DOHH2 (cell line): Measurements from ENCODE around the gene INHBB.

Experiments used
- H3F3A ChIP-seq: fragments of 200-600 bp; sonication (generic), shearing (Covaris generic); 2 replicates; pipeline ENCODE4 v1.6.0; 2016; ENCODE audit warnings: antibody characterized with exemption, mild to moderate bottlenecking; ENCODE audit not compliant: control insufficient read depth, insufficient read depth
- H3K27ac ChIP-seq: fragments of 200-600 bp; sonication (generic); 2 replicates; pipeline ENCODE4 v1.5.1; 2014; ENCODE audit warnings: low read depth, mild to moderate bottlenecking, low read length, moderate library complexity
- H3K27me3 ChIP-seq: fragments of 200-600 bp; sonication (generic); 2 replicates; pipeline ENCODE4 v1.6.1; 2014; ENCODE audit warnings: mild to moderate bottlenecking, low read length, mixed read lengths; ENCODE audit not compliant: control insufficient read depth
- H3K36me3 ChIP-seq: fragments of 200-600 bp; sonication (generic); 2 replicates; pipeline ENCODE4 v1.6.1; 2014; ENCODE audit warnings: mild to moderate bottlenecking, low read length, moderate library complexity, mixed read lengths; ENCODE audit not compliant: control insufficient read depth
- H3K4me1 ChIP-seq: fragments of 200-600 bp; sonication (generic); 2 replicates; pipeline ENCODE4 v1.6.1; 2014; ENCODE audit warnings: mild to moderate bottlenecking, low read length, mixed read lengths; ENCODE audit not compliant: control insufficient read depth
- H3K4me2 ChIP-seq: fragments of 200-600 bp; sonication (generic); 2 replicates; pipeline ENCODE4 v1.6.0; 2014; ENCODE audit warnings: mild to moderate bottlenecking, low read length, moderate library complexity
- H3K4me3 ChIP-seq: fragments of 200-600 bp; sonication (generic); 2 replicates; pipeline ENCODE4 v1.5.1; 2014; ENCODE audit warnings: mild to moderate bottlenecking, low read length, mixed read lengths
- H3K79me2 ChIP-seq: fragments of 200-600 bp; sonication (generic); 2 replicates; pipeline ENCODE4 v1.6.1; 2014; ENCODE audit warnings: mild to moderate bottlenecking, low read length, mixed read lengths; ENCODE audit not compliant: control insufficient read depth
- H3K9me2 ChIP-seq: fragments of 200-600 bp; sonication (generic); replicated peaks from 2 replicates; pipeline ENCODE4 v1.6.1; 2014; ENCODE audit warnings: mild to moderate bottlenecking, low read length, mixed read lengths; ENCODE audit not compliant: control insufficient read depth
- H3K9me3 ChIP-seq: fragments of 200-600 bp; sonication (generic); 2 replicates; pipeline ENCODE4 v1.6.1; 2014; ENCODE audit warnings: antibody characterized with exemption, low read length, mixed read lengths; ENCODE audit not compliant: control insufficient read depth, insufficient read depth
- H4K20me1 ChIP-seq: fragments of 200-600 bp; sonication (generic); 2 replicates; pipeline ENCODE4 v1.6.0; 2014; ENCODE audit warnings: low read depth, mild to moderate bottlenecking, antibody characterized with exemption, low read length, moderate library complexity; ENCODE audit not compliant: control insufficient read depth, insufficient read depth
- CTCF ChIP-seq: fragments of 200-600 bp; sonication (generic); IDR thresholded peaks from one replicate; pipeline ENCODE4 v1.5.1; 2014; ENCODE audit warnings: antibody characterized with exemption, mild to moderate bottlenecking, low read depth, low read length; ENCODE audit not compliant: poor library complexity, severe bottlenecking
- EZH2phosphoT487 ChIP-seq: fragments of 200-600 bp; sonication (generic); IDR thresholded peaks from 2 replicates; pipeline ENCODE4 v1.6.1; 2017; ENCODE audit warnings: borderline replicate concordance, mild to moderate bottlenecking, antibody characterized with exemption, low read length, moderate library complexity, mixed read lengths

The INHBB gene

GRCh38 chr2:120314690-120315366 lies 31.1 kb upstream of the INHBB start:
- no peaks in the 10 kb centered on the region for H3F3A ChIP-seq
- H3K36me3 ChIP-seq, result no peaks in the 10 kb centered on the region
- TF ChIP-seq CTCF (no peak), EZH2phosphoT487 (no peak)
- H3K4me3 ChIP-seq, result no peak overlapping the region
- H3K4me1 ChIP-seq, result peaks cover 25% of the 10 kb centered on the region
- H3K27ac ChIP-seq, result no peak overlapping the region
- no peaks in the 10 kb centered on the region for H3K9me2 ChIP-seq
- no peak overlapping the region for H3K4me2 ChIP-seq
- H3K9me3 ChIP-seq, result no peaks in the 10 kb centered on the region
- no peaks in the 10 kb centered on the region for H3K79me2 ChIP-seq
- no peaks in the 10 kb centered on the region for H4K20me1 ChIP-seq
- H3K27me3 ChIP-seq, result no peaks in the 10 kb centered on the region

DNA sequence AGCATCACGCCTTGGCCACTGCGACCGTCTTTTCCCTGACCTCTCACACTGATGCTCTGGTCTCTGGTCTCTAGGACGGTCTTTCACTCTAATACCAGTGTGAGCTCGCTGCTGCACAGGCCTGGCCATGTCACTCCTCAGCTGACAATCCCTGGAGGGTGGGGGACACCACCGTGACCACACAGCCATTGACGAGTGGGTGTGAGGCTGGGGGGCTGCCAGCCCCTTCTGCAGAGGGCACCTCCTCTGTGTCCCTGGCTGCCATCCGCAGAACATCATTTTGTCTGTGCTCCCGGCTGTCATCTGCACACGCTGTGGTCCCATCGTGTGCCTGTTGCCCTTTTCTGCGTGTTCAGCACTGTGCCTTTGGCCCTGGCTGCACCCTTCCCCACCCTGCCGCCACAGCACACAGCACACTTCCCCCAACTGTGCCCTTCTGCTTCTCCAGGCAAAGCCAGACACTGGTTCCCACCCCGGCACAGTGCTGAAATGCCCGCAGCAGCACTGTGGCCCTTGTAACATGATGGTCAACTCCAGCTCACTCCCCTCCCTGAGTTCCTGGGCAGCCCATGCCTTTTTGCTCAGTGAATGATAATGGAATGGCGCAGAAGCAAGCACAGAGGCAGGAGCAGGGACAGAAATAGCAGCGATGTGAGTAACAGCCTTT lies 30.4 kb upstream of the INHBB start:
- TF ChIP-seq EZH2phosphoT487, result no peak
- no peak for TF ChIP-seq CTCF
- Histone ChIP-seq H3K27me3 (no peaks in the 10 kb centered on the region; the same call in 1 of the 2 replicates), H3K9me2 (no peaks in the 10 kb centered on the region), H3K79me2 (no peaks in the 10 kb centered on the region), H3F3A (no peaks in the 10 kb centered on the region), H4K20me1 (no peaks in the 10 kb centered on the region), H3K4me2 (no peak overlapping the region), H3K9me3 (no peaks in the 10 kb centered on the region), H3K4me3 (no peak overlapping the region), H3K27ac (no peak overlapping the region), H3K36me3 (no peaks in the 10 kb centered on the region), H3K4me1 (peaks cover 18% of the 10 kb centered on the region)

GRCh38 chr2:120316071-120316470 lies 29.9 kb upstream of the INHBB start:
- Histone ChIP-seq H3K79me2 (no peaks in the 10 kb centered on the region), H3K4me1 (peaks cover 13% of the 10 kb centered on the region), H3K27me3 (no peaks in the 10 kb centered on the region; the same call in 1 of the 2 replicates), H3K9me2 (no peaks in the 10 kb centered on the region), H3K4me2 (no peak overlapping the region), H3F3A (no peaks in the 10 kb centered on the region), H3K27ac (no peak overlapping the region), H3K9me3 (no peaks in the 10 kb centered on the region), H3K36me3 (no peaks in the 10 kb centered on the region), H4K20me1 (no peaks in the 10 kb centered on the region), H3K4me3 (no peak overlapping the region)
- TF ChIP-seq CTCF (no peak), EZH2phosphoT487 (no peak)
